Glomerular visceral epithelial cell (primary cell): ENCODE data around the gene MAGI2.
A peak's percentile ranks its signal among the peaks of the same experiment; 100 is the strongest.
"Not testable (repeated sequence)": the region's sequence is repeated elsewhere in the genome, so short reads cannot be mapped to it uniquely, and the experiment has no call there.

Experiments
- DNase-seq: peaks from one replicate; pipeline ENCODE4 v3.0.0-alpha.2; 2016; ENCODE audit errors: extremely low spot score

Gene MAGI2

DNA sequence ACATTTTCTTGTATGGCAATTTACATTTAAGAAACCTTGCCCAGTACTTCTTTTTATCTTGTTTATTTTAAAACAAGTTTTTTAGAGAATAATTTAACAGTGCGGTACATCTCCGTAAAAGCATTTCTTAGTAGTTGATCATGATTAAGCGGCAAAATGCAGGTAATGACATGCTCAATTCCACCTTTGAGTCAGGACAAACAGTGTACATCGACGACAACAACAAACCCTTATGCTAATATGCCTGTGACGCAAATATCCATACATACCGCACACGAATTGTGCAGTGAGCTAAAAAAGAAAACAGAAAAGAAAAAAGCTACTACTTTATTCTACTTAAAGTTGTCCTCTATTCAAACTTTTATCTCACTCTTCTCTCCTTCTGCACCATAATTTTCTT, 1.9 kb downstream of the MAGI2 start:
- DNase-seq = no peak

GRCh38 chr7:79442766-79443165, 10.7 kb downstream of the MAGI2 start:
- not testable (repeated sequence) for DNase-seq

DNA sequence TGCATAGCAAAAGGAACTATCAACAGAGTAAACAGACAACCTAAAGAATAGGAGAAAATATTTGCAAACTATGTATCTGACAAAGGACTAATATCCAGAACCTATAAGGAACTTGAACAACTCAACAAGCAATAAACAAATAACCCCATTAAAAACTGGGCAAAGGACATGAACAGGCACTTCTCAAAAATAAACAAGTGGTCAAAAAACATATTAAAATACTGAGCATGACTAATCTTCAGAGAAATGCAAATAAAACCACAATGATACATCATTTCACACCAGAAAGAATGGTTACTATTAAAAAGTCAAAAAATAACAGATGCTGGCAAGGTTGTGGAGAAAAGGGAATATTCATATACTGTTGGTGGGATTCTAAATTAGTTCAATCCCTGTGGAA, 17.1 kb downstream of the MAGI2 start:
- no peak for DNase-seq

DNA sequence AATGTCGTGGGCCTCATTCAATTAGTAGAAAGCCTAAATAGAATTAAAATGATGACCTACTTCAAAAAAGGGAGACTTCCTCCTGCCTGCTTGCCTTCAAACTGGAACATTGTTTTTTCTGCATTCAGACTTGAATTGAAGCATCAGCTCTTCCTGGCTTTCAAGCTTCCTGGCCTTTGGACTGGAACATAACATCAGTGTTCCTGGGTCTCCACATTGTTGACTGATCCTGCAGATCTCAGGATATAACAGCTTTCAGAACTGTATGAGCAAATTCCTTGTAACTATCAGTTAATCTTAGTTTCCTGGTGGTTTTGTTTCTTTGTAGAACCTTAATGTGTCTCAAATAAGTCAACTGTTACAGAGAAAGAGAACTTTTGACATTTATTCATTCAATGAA, 18.6 kb downstream of the MAGI2 start:
- DNase-seq = peak; percentile 21

DNA sequence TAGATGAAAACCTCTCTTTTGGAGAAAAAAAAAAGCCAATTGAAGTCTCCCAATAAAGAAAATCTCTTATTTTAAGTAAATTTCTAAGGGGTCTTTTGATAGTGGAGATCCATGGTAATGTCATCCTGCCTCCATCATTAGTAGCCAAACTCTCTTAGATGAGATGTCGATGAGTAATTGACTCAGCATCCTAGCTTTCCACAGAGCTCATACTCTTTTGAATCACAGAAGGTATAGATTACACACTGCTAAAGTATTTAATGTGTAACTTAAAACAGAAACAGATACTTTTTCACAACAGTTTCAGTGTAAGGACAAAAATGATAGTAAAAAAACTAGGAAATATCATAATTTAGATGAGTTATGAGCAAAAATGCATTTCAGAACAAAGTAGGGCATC, 19.4 kb downstream of the MAGI2 start:
- DNase-seq = peak; percentile 33

GRCh38 chr7:79430391-79430790, 23.1 kb downstream of the MAGI2 start:
- no peak for DNase-seq

- no peak for DNase-seq
Observed at GRCh38 chr7:79425665-79426064, 27.8 kb downstream of the MAGI2 start.

GRCh38 chr7:79421751-79422150, 31.7 kb downstream of the MAGI2 start:
- no peak for DNase-seq

DNA sequence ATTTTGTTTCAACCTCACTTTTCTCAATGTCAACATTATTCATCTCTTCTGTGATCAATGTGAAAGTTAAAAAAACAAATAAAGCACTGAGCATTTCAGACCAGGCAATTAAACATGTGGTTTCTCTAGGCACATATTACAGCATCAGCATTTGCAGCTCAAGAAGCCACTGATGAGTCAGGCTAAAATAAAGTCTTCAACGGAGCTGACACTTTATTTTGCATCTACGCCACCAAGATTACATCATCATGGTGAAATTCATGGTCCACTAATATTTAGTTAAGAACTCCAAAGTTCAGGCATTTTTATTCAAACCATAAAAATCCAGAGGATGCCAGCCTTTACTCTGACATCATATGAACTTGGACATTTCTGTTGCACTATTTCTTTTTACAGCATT, 33.0 kb downstream of the MAGI2 start:
- DNase-seq = peak; percentile 80

- DNase-seq = no peak
Observed at GRCh38 chr7:79414910-79415309, 38.6 kb downstream of the MAGI2 start.

DNA sequence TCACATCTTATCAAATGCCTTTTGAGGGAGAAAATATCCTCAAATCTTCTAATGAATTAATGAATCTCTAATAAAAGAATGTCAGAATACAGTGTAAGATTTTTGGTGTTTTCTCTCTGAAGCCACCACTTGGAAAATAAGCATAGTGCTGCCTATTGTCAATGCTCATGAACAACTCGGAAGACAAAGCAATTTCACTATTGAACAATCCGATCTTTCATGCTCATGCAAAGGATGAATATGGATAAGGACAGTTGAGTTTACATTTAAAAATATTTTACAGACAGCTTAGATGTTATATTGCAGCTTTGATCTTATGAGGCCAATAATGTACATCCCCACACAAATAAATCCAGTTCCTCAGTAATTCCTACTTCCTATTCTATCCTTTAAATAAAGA, 40.6 kb downstream of the MAGI2 start:
- DNase-seq = no peak

GRCh38 chr7:79412438-79412837, 41.0 kb downstream of the MAGI2 start:
- DNase-seq = no peak

GRCh38 chr7:79410345-79410744, 43.1 kb downstream of the MAGI2 start:
- DNase-seq = no peak

DNA sequence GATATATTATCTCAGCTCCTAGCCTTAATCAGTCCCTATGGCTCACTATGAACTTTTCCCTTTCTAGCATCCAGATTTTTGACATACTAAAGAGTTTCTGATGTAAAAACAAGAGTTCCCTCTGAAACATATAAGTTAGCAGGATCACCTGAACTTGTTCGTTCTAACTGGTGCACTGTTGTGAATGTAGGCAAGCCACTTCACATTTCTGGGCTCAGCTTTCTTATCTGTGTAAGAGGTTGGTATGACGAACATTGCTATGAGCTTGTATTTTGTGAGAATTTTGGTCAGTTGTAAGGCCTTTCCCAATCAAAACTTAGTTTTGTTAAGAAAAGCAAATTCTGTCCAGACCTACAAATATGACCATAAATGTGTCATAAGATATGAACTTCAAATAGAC, 46.1 kb downstream of the MAGI2 start:
- DNase-seq = no peak

DNA sequence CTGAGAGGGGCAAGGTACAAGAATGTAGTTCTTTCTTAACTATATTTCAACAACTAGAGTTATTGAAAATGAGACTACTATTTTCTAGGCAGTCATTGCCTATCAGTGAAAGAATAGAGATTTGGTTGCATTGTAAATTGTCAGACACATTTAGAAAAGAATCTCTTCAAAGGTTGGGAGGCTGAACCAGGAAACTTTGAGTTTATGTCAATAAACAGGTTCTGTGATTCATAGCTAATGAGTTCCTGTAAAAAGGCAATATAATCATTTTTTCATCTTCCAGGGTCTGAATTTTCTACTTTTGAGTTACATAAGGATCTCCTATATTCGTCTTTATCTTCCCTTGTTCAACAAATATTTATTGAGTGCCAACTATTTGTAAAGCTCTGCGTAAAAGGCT, 47.1 kb downstream of the MAGI2 start:
- DNase-seq = no peak

DNA sequence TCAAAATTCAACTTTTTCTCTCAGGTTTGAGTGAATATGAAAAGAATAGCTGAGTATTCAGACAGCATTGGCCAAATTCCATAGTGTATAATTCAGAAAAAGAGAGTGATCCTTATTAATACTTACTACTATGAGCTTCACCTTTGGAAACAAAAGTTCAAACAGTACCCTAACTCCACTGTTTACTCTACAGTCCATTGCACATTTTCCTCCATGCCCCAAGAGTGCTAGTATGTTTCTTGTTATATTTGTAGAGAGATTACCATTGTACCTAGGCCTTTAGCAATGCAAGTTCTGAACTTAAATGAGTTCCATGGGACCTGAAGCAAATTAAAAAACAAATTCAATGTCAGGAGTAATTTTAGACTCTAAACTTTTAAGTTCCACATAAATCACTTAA, 48.1 kb downstream of the MAGI2 start:
- no peak for DNase-seq

DNA sequence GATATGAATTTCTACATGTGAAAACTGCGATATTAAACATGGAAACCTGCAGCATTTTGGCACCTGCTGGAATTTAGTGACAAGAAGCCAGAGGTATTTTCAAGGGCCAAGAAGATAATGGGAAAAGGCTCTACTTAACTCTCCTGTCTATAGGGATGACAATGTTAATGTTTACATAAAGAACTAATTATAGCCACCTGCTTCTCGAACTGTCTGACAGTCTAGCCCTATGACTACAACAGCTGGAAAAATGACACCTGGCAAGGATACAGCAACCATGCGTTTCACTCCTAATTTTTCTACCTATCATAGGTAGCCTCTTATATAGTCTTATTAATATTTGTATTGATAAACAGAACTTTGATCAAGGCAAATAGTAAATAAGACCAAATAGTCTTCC, 49.6 kb downstream of the MAGI2 start:
- DNase-seq = no peak

- DNase-seq = no peak
Observed at GRCh38 chr7:79403451-79403850, 50.0 kb downstream of the MAGI2 start.

DNA sequence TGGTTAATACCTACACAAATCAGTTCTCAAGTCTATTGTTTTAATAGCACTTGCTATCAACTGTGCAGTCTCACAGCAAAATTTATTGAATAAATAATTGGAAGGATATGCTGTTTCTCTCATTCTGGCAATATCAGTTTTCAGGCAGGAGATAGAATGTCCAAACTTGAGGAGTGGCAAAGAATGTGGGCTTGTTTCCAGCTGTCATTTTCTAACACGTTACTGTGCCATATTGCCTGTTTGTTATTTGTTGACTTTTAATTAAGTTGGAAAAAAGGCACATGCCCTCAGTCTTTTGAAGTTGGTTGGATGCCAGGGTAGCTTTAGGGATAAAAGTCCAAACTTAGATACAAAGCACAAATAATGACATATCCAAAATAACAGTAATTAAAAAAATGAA, 52.2 kb downstream of the MAGI2 start:
- DNase-seq = no peak

- DNase-seq = no peak
Observed at GRCh38 chr7:79400222-79400621, 53.2 kb downstream of the MAGI2 start.

- no peak for DNase-seq
Observed at GRCh38 chr7:79398138-79398749, 55.2 kb downstream of the MAGI2 start.

DNA sequence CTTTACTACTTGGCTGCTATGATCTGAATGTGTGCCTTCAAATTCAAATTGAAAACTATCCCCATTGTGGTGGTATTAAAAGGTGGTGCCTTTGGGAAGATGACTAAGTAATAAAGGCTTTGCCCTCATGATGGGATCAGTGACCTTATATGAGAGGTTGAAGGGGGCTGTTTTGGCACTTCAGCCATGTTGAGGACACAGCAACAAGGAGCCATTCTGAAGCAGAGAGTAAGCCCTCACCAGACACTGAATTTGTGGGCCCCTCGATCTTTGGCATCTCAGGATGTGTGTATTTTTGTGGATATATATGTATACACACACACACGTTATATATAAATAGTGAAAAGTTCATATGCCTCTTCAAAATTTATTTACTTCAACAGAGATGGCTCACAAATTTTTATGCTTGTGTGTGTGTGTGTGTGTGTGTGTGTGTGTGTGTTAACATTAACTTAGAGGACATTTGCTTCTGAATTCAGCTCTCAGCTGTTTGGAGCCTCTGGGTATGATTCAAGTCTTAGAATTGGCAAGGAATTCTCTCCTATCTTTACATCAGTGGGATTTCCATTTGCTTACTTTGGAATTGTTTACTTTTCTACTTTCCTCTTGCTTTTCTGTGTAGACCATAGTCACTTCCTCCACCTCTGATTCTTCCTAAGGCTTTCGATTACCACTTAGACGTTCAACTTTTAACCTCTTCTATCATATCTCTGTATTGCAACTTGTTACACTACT, 66.6 kb downstream of the MAGI2 start:
- no peak for DNase-seq

DNA sequence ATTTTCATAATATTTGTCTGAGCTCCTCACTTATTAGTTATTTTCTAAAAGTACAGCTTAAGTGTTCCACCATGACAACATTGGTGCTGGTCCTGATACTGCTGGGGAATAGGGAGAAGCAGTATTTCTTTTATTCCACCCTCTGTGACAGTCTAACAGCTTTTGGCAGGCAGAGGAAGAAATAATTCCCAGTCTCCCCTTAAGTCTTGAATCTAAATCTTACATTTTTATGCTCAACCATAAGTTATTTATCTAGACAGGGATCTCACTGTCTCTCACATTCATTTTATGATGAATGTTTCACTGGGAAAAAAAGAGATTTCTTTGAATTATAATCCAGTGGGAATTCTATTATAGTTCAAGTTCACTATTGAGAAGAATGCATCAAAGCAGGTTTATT, 71.5 kb downstream of the MAGI2 start:
- no peak for DNase-seq

- no peak for DNase-seq
Observed at GRCh38 chr7:79377097-79377496, 76.4 kb downstream of the MAGI2 start.
